GM20000 (cell line): Measurements from ENCODE around the gene STOX2.
"Not testable (repeated sequence)": the region's sequence is repeated elsewhere in the genome, so short reads cannot be mapped to it uniquely, and the experiment has no call there.

Experiments used
- DNase-seq: peaks from one replicate; pipeline ENCODE4 v3.0.0; 2012; ENCODE audit warnings: low spot score
- CTCF ChIP-seq: IDR thresholded peaks from 2 replicates; pipeline ENCODE4 v1.5.1; 2012; ENCODE audit warnings: mild to moderate bottlenecking, control low read depth; ENCODE audit errors: extremely low read depth, missing control alignments

Gene STOX2

GRCh38 chr4:184039963-184040383, 134.9 kb downstream of the STOX2 start:
- DNase-seq, result peak; percentile 25
- no peak for TF ChIP-seq CTCF

- DNase-seq, result no peak
- TF ChIP-seq CTCF, result no peak
These were observed 136.0 kb downstream of the STOX2 start for GRCh38 chr4:184041156-184041555.

GRCh38 chr4:184046148-184046547, 141.0 kb downstream of the STOX2 start:
- DNase-seq, result no peak
- TF ChIP-seq CTCF, result no peak

GRCh38 chr4:184051262-184051661, 146.2 kb downstream of the STOX2 start:
- DNase-seq, result not testable (repeated sequence)

DNA sequence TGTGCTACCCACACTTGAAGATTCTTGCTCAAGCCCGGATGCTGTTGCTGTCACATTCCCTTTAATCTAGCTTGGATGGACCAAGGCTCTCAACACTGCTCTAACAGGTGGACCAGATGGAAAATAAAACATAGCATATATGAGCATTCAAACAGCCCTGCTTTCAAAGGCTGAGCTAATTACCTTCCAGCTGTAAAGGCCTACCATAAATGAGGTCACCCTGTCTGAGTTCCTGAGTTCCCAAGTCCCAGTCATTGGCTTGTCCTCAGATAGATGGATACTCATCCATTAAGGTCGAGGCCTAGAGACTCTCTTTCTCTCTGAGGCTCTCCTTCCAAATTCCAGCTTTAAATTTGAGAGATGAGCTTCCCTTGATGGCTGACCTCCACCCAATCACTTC, 147.5 kb downstream of the STOX2 start:
- no peak for DNase-seq
- no peak for TF ChIP-seq CTCF

DNA sequence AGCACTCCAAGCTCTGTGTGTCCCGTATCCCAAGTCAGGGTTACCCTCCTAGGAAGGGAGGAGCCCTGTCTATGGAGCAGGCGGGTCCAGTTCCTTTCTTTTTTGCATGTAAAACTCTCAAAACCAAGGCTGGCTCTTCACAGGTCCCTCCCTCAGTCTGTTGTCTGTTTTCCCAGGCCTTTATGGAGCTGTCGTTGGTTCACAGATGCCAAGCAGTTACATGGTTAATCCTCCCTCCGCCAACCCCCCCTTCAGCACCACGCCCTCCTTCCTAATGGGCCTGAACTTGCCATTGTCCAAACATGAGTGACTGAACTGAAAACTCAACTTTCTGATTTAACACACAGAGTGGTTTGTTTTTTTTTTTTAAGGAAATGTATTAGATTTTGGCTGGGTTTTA, 148.3 kb downstream of the STOX2 start:
- DNase-seq, result no peak
- no peak for TF ChIP-seq CTCF

- no peak for DNase-seq
- no peak for TF ChIP-seq CTCF
These were observed 151.8 kb downstream of the STOX2 start for GRCh38 chr4:184056877-184057276.

- no peak for DNase-seq
- no peak for TF ChIP-seq CTCF
These were observed 152.9 kb downstream of the STOX2 start for GRCh38 chr4:184058026-184058425.
